ENCODE measurements around the gene MARK1.

Gene MARK1

GRCh38 chr1:220687809-220688208 is 159.9 kb downstream of the MARK1 start:
- DNase-seq (ENCODE audit: low read depth in 1 of 2, low spot score in 1 of 2) = no peak

- DNase-seq (ENCODE audit: low read depth in 1 of 2, low spot score in 1 of 2) = no peak
These were observed 161.7 kb downstream of the MARK1 start for GRCh38 chr1:220689666-220690065.

GRCh38 chr1:220690140-220691052 is 162.5 kb downstream of the MARK1 start, which contains the start of gene C1orf115:
TSS of gene C1orf115 (plus strand) at chr1:220690363. CDS start at chr1:220690403, 40 bp downstream.
- DNase-seq (ENCODE audit: low read depth in 1 of 2, low spot score in 1 of 2) = peak; percentile 57 to 63

DNA sequence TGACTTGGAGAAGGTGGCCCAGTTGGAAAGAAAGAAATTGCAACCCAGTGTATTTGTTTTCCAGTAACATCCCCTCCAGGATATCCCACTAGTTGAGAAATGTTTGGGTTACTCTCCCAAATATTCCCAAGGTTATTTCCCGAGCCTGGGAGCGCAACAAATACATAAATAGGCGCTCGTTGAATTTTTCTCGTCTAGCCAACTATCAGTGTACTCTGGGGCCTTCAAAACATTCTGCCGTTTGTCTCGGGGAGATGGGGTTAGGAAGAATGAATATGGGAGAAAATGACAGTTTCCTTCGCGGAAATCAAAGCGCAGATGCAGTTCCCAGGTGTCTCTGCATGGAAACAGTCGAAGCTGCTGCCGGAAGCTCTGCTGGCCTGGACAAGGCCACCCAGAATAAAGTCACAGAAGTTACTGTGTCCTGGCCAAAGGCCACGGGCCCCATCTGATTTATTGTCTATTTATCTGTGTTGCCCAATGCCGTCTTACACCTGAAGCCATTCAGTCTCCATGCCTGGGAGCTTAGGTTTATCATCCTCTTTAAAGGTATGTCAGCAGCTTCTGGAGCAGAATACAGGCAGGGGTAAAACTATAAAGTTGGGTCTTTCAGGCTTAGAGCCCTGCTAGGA is 163.2 kb downstream of the MARK1 start:
- no peak for DNase-seq (ENCODE audit: low read depth in 1 of 2, low spot score in 1 of 2)

DNA sequence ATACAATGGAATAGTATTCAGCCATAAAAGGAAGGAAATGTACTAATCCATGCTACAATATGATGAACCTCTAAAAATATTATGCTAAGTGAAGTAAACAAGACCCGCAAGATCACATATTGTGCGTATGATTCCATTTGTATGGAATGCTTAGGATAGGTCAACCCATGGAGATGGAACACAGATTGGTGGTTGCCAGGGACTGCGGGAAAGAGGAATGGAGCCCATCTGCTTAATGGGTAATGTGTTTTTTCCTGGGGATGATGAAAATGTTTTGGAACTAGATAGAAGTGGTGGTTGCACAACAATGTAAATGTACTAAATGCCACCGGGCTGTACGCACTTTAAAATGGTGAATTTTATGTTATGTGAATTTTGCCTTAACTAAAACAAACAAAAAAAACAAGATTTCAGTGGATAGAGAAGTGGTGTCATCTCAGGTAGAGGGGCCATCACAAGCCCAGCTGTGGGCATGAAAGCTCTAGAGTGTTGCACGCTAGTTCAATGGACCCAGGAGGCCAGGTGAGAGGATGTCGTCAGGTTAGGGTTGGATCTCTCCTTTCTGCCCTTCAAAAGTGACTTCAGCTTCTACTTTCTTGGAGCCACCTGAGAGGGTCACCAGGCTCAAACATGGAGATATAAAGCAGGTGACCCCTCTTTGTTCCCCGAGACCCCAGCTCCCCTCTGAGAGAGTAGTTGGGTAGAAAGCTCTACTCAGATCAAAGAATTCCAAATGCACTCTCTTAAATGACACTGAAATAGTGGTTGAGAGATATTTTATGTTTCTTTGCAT is 164.7 kb downstream of the MARK1 start:
- DNase-seq (ENCODE audit: low read depth in 1 of 2, low spot score in 1 of 2) = no peak

GRCh38 chr1:220694866-220695382 is 167.0 kb downstream of the MARK1 start:
- no peak for DNase-seq (ENCODE audit: low read depth in 1 of 2, low spot score in 1 of 2)

DNA sequence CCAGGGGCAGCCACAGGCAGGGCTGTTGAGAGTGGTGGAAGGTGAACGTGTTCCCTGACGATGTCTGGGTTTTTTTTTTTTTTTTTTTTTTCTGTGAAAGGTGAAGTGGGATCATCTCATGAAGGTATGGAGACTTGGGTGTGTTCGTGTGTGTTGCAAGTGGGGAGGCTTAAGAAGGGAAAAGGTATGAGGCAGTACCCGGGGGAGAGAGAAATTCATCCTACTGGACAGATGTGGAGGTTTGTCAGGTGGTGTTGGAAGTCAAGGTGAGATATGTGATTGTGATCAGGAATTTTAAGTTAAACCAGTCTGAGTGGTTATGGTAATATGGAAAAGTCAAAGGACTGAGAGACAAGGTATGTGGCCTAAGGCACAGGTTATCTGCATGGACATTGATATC is 167.5 kb downstream of the MARK1 start:
- no peak for DNase-seq (ENCODE audit: low read depth in 1 of 2, low spot score in 1 of 2)

GRCh38 chr1:220696226-220696862 is 168.4 kb downstream of the MARK1 start:
- DNase-seq (ENCODE audit: low read depth in 1 of 2, low spot score in 1 of 2) = no peak

GRCh38 chr1:220696863-220697231 is 168.9 kb downstream of the MARK1 start:
- DNase-seq (ENCODE audit: low read depth in 1 of 2, low spot score in 1 of 2) = no peak

DNA sequence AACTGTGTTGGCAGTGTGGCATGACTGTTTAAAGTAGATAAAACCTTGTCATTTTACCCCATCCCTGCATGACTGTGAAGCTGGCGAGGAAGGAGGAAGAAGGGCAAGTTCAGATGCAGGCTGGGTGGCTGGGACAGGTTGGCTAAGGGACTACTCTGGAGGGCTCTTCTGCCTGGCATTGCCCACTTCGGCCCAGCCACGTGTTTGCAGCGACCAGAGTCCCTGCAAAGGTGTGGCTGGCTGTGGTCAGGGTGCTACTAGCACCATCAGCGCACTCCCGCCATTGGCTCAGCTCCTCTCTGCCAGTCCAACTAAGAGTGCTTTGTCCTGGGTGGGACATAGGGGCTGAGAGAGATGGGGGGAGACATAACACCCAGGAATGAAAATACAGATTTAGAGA is 169.4 kb downstream of the MARK1 start:
- no peak for DNase-seq (ENCODE audit: low read depth in 1 of 2, low spot score in 1 of 2)

- no peak for DNase-seq (ENCODE audit: low read depth in 1 of 2, low spot score in 1 of 2)
These were observed 170.7 kb downstream of the MARK1 start for GRCh38 chr1:220698607-220699016.

GRCh38 chr1:220699044-220699443 is 171.1 kb downstream of the MARK1 start:
- no peak for DNase-seq (ENCODE audit: low read depth in 1 of 2, low spot score in 1 of 2)

DNA sequence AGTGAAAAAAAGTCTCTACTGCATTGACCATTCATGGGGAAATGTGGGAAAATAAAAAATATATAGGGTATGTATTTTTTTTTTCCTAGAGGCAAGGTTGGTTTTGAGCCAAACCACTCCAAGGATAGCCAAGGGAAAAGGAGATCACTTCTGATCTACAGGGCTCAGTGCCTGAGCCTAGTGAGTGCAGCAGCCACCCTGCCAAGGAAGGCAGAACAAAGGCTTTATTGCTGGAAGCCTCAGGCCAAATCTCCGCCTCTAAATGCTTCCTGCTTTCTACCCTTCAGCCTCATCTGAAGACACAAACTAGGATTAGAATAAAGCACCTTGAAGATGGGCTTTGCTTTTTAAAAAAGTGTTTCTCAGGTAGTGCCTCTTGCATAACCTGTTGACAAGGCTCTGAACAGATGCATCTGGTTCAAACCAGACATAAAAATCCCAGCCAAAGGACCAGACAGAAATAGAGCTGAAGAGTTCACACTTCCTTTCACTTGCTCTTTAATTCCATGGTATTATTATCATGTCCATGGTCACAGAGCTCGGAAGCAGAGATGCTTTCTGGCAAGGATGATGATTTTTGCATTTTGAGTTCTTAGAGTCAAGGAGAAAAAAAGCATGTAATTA is 172.7 kb downstream of the MARK1 start:
- DNase-seq (ENCODE audit: low read depth in 1 of 2, low spot score in 1 of 2) = no peak

GRCh38 chr1:220701974-220702373 is 174.0 kb downstream of the MARK1 start:
- no peak for DNase-seq (ENCODE audit: low read depth in 1 of 2, low spot score in 1 of 2)

DNA sequence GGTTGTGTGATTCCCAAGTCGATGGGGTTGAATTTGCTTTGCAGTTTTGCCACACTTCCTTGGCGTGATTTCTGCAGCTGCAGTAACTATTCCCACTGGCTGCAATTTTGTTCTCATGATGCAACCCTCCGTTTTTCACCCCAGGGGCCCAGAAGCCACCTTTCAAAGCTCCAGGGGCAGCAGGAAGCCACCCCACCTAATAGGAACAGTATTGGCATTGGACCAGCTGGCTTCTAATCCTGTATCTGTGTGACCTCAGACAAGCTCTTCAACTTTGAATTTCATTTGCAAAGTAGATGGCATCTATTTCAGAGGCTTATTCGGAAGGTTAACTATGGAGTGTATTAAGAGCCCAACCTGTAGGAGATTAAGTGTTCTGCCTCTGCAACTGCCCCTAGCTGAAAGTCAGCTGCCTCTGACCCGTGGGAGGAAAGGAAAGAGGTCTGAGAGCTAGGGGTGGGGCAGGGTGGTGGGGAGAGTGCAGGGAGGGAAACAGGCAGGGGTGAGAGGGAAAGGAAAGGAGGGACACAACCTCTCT is 174.9 kb downstream of the MARK1 start:
- DNase-seq (ENCODE audit: low read depth in 1 of 2, low spot score in 1 of 2) = no peak

- DNase-seq (ENCODE audit: low read depth in 1 of 2, low spot score in 1 of 2) = no peak
These were observed 175.4 kb downstream of the MARK1 start for GRCh38 chr1:220703305-220703704.

DNA sequence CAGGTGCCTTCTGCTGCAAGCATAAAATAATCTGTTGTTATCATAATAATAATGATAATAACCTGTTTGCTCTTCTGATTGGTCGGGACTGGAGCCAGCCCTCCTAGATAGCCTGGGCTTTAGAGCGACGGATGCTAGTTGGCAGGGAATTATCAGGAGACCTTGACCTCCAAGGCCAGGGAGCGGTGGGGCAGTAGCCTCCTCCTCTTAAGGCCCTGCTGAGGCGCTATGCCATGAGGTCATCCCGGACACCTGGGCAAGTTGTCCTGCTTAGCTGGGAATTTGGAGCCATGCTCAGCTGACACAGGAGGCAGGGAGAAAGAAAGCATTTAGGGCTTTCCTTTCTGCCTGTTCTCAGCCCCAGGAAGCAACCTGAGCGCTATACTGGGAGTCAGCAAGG is 177.8 kb downstream of the MARK1 start:
- no peak for DNase-seq (ENCODE audit: low read depth in 1 of 2, low spot score in 1 of 2)

DNA sequence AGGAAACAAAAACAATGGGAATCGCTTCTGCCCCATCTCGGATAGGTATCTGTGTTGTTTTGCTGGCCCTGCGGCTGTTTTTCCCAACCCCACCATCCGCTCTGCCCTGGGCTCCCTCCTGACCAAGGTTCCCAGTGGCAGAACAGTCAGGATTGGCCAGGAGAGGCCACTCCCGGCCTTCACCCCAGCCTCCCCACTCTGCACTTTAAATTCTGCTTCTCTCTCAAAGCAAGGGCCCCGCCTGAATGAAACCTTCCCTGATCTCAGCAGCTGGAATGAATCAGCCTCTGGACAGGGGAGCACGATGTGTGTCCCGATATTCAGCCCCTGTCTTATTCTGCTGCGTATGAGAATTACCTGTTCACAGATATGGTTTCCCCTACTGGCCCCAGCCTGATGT is 178.5 kb downstream of the MARK1 start:
- DNase-seq (ENCODE audit: low read depth in 1 of 2, low spot score in 1 of 2) = no peak

DNA sequence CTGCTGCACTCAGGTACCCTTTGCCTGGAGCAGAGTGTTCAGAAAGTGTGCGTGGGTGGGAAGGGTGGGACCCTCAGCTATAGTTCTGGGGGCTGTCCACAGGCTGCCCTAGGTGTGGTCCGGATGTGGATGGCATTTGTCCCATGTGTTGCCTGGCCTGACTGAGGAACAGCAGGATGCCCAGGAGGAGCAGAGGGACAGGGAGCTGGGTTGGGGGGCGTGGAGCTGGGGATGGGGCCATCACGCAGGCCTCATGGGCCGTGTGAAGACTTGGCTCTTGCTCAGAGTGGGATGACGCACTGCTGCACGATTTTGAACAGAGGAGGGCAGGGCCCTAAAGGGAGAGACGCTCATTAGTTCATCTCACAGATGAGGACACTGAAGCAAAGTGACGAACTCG is 179.2 kb downstream of the MARK1 start:
- DNase-seq (ENCODE audit: low read depth in 1 of 2, low spot score in 1 of 2) = no peak

GRCh38 chr1:220708244-220708643 is 180.3 kb downstream of the MARK1 start:
- DNase-seq (ENCODE audit: low read depth in 1 of 2, low spot score in 1 of 2) = no peak

Data from activated CD4-positive, alpha-beta T cell treated with anti-CD3 and anti-CD28 coated beads, Interleukin-2, amount 50 U/mL, for 24 hours (primary cell).